H1 (cell line): Measurements from ENCODE around the gene COL25A1. TPM values are rescaled to one million over a fixed set of nuclear protein-coding genes. Genes with fewer than 3 reads are reported as not detected.

Experiments
- ATF3 ChIP-seq: IDR thresholded peaks from 2 replicates; pipeline ENCODE4 v1.6.1; 2011; ENCODE audit warnings: low read depth, mild to moderate bottlenecking, low read length; ENCODE audit not compliant: insufficient read depth
- CBX5 ChIP-seq: fragments of 300-800, 300-1000 bp; sonication (generic); IDR thresholded peaks from 2 replicates; pipeline ENCODE4 v1.7.1; 2016; ENCODE audit warnings: antibody characterized with exemption, low read length, low read depth
- CHD7 ChIP-seq: fragments of 300-600 bp; sonication (generic); IDR thresholded peaks from 2 replicates; pipeline ENCODE4 v1.7.1; 2012; ENCODE audit warnings: low read length, moderate library complexity, mild to moderate bottlenecking, inconsistent platforms; ENCODE audit not compliant: insufficient replicate concordance
- E2F6 ChIP-seq: IDR thresholded peaks from 2 replicates; pipeline ENCODE4 v1.6.1; 2012; ENCODE audit warnings: inconsistent platforms
- HDAC6 ChIP-seq: IDR thresholded peaks from one replicate; pipeline ENCODE4 v1.7.1; 2012; ENCODE audit warnings: low read depth, mild to moderate bottlenecking, inconsistent platforms, low read length, moderate library complexity
- JUND ChIP-seq: IDR thresholded peaks from 2 replicates; pipeline ENCODE4 v1.6.1; 2011; ENCODE audit warnings: mild to moderate bottlenecking, improper control_type of control experiment, low read length
- RNF2 ChIP-seq: fragments of 200-900, 300-1000 bp; sonication (generic); IDR thresholded peaks from 2 replicates; pipeline ENCODE4 v1.7.1; 2016; ENCODE audit warnings: borderline replicate concordance, low read depth, mild to moderate bottlenecking, antibody characterized with exemption, low read length; ENCODE audit not compliant: poor library complexity, severe bottlenecking; ENCODE audit errors: missing control alignments
- YY1 ChIP-seq: IDR thresholded peaks from 2 replicates; pipeline ENCODE4 v1.6.1; 2011; ENCODE audit warnings: low read depth, mild to moderate bottlenecking, low read length
- polyA plus RNA-seq, 7 experiments: library from polyadenylated mRNA; depleted of rRNA in 3 of 7; stranded (reverse) in 5 of 7; unstranded in 2 of 7; fragments of >200 nt in 5 of 7; fragments of 200-250 nt in 2 of 7; gene quantifications; 1 replicate in 5 of 7; 2 replicates in 1 of 7; 4 replicates in 1 of 7; pipeline versions ENCODE4 v1.2.1 to v1.2.3, GENCODE V29; 2011 to 2013; ENCODE audit warnings: missing spikeins in 2 of 7, mixed read lengths in 2 of 7
- total RNA-seq: library from RNA; stranded (reverse); fragmentation: NEBNext Ultra II Directional; extraction: Animal tissue kit (Norgen Biotek cat#: 25700); gene quantifications from 2 replicates; pipeline ENCODE4 v1.2.1, GENCODE V29; 2021

The COL25A1 gene
- total and polyA plus RNA-seq, 2 of the 8 experiments (the other 6 are each of a cell fraction or from before 2014, with no cell fraction given): 1.1 to 8.3 TPM

- no peak for TF ChIP-seq E2F6
- TF ChIP-seq JUND: no peak
- TF ChIP-seq CBX5: no peak
- no peak for TF ChIP-seq RNF2
- no peak for TF ChIP-seq ATF3
- no peak for TF ChIP-seq CHD7
- TF ChIP-seq HDAC6: no peak
- TF ChIP-seq YY1: no peak
These were observed 481.7 kb downstream of the COL25A1 start (continued) for GRCh38 chr4:108820492-108821350.
